Measurements from ENCODE around the gene VTN. TPM values are rescaled to one million over a fixed set of nuclear protein-coding genes. Genes with fewer than 3 reads are reported as not detected.

Gene VTN, protein sequence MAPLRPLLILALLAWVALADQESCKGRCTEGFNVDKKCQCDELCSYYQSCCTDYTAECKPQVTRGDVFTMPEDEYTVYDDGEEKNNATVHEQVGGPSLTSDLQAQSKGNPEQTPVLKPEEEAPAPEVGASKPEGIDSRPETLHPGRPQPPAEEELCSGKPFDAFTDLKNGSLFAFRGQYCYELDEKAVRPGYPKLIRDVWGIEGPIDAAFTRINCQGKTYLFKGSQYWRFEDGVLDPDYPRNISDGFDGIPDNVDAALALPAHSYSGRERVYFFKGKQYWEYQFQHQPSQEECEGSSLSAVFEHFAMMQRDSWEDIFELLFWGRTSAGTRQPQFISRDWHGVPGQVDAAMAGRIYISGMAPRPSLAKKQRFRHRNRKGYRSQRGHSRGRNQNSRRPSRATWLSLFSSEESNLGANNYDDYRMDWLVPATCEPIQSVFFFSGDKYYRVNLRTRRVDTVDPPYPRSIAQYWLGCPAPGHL
- under 1 TPM; 0.22 to 0.35 TPM for total RNA-seq

GRCh38 chr17:28370035-28370743 lies at the start of gene VTN:
Gene VTN, minus strand, starts transcription at chr17:28370307. Its CDS starts 104 bp downstream, at chr17:28370203.
- H3K4me3 Mint-ChIP-seq: peak within 1 kb of the TSS; percentile 84
- no peak for DNase-seq
- peaks cover 12% of the 10 kb centered on the region for H3K36me3 Mint-ChIP-seq
- no peaks in the 10 kb centered on the region for H3K27me3 Mint-ChIP-seq
- H3K27ac Mint-ChIP-seq: peak within 1 kb of the TSS; percentile 77
- H3K4me1 Mint-ChIP-seq: peaks cover 22% of the 10 kb centered on the region
- no peaks in the 10 kb centered on the region for H3K9me3 Mint-ChIP-seq

GRCh38 chr17:28416703-28417311 lies 46.7 kb upstream of the VTN start:
- no peaks in the 10 kb centered on the region for H3K4me1 Mint-ChIP-seq
- DNase-seq: peak; percentile 57

DNA sequence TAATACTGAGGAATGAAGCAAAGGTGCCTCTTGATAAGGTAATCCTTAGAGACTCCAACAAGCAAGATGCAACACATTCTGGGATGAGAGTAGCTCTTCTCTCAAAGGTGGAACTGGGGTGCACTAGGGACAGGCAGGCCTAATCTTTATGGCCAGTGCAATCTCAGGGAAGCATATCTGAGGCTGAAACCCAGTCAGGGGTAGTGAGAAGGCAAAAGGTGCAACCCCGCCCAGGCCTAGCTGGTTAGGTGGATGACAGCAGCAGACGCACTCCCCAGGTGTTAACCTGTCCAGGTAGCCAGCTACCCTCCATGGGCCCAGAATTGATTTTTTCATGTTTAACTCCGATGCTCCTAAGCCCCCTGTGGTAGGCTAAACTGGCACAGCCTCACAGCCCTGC lies 45.8 kb upstream of the VTN start:
- no peaks in the 10 kb centered on the region for H3K4me1 Mint-ChIP-seq
- H3K9me3 Mint-ChIP-seq: no peaks in the 10 kb centered on the region
- H3K27ac Mint-ChIP-seq: no peak overlapping the region
- DNase-seq: no peak
- no peak overlapping the region for H3K4me3 Mint-ChIP-seq
- H3K27me3 Mint-ChIP-seq: no peaks in the 10 kb centered on the region
- H3K36me3 Mint-ChIP-seq: no peaks in the 10 kb centered on the region

More at GRCh38 chr17:28416703-28417311, 46.7 kb upstream of the VTN start:
- Mint-ChIP-seq H3K27me3 (no peaks in the 10 kb centered on the region), H3K36me3 (no peaks in the 10 kb centered on the region), H3K9me3 (no peaks in the 10 kb centered on the region), H3K27ac (no peak overlapping the region), H3K4me3 (no peak overlapping the region)

DNA sequence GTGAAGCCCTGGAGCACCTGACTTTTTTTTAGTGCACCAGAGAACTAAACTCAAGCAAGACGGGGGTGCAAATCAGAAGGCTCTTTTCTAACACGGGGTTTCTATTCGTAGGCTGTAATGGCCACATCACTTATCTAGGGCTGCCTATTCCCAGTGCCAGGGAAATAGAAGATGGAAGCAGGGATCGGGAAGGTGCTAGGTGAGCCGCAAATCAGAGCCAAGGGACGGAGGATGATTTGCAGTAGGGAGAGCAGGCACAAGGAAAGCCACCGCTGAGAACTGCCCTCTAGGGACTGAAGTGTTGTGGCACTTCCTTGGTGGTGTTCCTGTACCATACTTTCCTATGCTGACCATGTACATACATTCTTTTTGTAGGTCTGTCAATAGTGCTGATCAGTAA lies 43.7 kb upstream of the VTN start:
- Mint-ChIP-seq H3K9me3 (no peaks in the 10 kb centered on the region), H3K36me3 (no peaks in the 10 kb centered on the region), H3K27ac (no peak overlapping the region), H3K4me1 (no peaks in the 10 kb centered on the region), H3K27me3 (no peaks in the 10 kb centered on the region), H3K4me3 (no peak overlapping the region)
- DNase-seq: no peak

GRCh38 chr17:28412099-28412498 lies 42.0 kb upstream of the VTN start:
- Mint-ChIP-seq H3K27ac (no peak overlapping the region), H3K9me3 (no peaks in the 10 kb centered on the region), H3K27me3 (no peaks in the 10 kb centered on the region), H3K4me1 (no peaks in the 10 kb centered on the region), H3K36me3 (no peaks in the 10 kb centered on the region), H3K4me3 (no peak overlapping the region)
- no peak for DNase-seq

- Mint-ChIP-seq H3K27me3 (no peaks in the 10 kb centered on the region), H3K36me3 (no peaks in the 10 kb centered on the region)
- DNase-seq: no peak
These were observed 37.8 kb upstream of the VTN start for GRCh38 chr17:28407974-28408306.

GRCh38 chr17:28407130-28407973 lies 37.2 kb upstream of the VTN start:
- peaks cover 11% of the 10 kb centered on the region for H3K4me1 Mint-ChIP-seq
- no peak overlapping the region for H3K4me3 Mint-ChIP-seq
- no peak for DNase-seq
- H3K9me3 Mint-ChIP-seq: no peaks in the 10 kb centered on the region
- no peaks in the 10 kb centered on the region for H3K36me3 Mint-ChIP-seq
- no peak overlapping the region for H3K27ac Mint-ChIP-seq
- no peaks in the 10 kb centered on the region for H3K27me3 Mint-ChIP-seq

More at GRCh38 chr17:28407974-28408306, 37.8 kb upstream of the VTN start:
- H3K4me3 Mint-ChIP-seq: no peak overlapping the region
- peaks cover 11% of the 10 kb centered on the region for H3K4me1 Mint-ChIP-seq
- no peaks in the 10 kb centered on the region for H3K9me3 Mint-ChIP-seq
- no peak overlapping the region for H3K27ac Mint-ChIP-seq

GRCh38 chr17:28406473-28406814 lies 36.3 kb upstream of the VTN start:
- peak overlapping the region; percentile 54 for H3K27ac Mint-ChIP-seq
- peak overlapping the region; percentile 76 for H3K4me3 Mint-ChIP-seq
- no peaks in the 10 kb centered on the region for H3K27me3 Mint-ChIP-seq
- DNase-seq: no peak
- H3K36me3 Mint-ChIP-seq: no peaks in the 10 kb centered on the region
- peaks cover 11% of the 10 kb centered on the region for H3K4me1 Mint-ChIP-seq
- H3K9me3 Mint-ChIP-seq: no peaks in the 10 kb centered on the region

DNA sequence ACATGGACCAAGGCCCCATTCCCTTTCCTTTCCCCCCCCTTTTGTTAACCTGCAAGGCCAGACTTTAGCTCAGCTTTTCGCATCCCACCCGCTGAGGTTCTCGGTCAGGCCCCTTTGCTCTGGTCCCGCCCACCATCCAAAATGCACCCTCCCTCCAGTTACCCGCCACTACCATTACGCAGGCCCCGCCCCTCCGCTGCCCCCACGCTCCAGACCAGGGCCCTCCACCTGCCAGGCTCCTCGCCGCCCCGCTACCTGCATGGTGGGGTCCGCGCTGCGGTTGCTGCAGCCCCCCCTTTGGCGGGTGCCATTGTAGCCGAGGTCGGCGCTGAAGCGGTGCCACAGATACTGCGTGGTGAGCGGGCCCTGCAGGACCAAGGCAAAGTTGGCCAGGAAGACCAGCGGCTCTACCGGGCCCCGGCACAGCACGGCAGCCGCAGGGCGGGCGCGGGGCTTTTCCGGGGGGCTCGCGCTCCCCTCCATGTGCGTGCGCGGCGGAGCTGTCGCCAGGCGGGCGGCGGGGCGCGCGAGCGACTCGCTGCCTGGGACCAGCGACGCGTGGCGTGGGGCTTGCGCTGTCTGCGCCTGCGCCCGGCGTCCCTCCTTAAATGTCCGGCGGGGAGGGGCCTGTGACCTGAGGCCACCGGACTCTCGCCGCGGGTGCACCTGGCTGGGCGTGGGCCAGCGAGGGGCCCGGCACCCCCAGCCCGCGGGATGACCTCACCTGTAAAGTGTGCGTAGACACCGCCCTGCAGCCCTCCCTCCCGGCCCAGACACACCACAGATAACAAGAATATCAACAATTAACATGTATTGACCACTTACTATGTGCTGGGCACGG lies 35.7 kb upstream of the VTN start, which contains the start of gene SLC46A1:
Gene SLC46A1 (minus strand): TSS at position 581 of the 841 bp plus-strand sequence. CDS start 98 bp downstream, at position 483.
- DNase-seq: peak; percentile 76
- peaks cover 11% of the 10 kb centered on the region for H3K4me1 Mint-ChIP-seq
- H3K9me3 Mint-ChIP-seq: no peaks in the 10 kb centered on the region
- no peaks in the 10 kb centered on the region for H3K36me3 Mint-ChIP-seq
- peak within 1 kb of the TSS; percentile 83 for H3K4me3 Mint-ChIP-seq
- peak within 1 kb of the TSS; percentile 54 for H3K27ac Mint-ChIP-seq
- H3K27me3 Mint-ChIP-seq: no peaks in the 10 kb centered on the region

DNA sequence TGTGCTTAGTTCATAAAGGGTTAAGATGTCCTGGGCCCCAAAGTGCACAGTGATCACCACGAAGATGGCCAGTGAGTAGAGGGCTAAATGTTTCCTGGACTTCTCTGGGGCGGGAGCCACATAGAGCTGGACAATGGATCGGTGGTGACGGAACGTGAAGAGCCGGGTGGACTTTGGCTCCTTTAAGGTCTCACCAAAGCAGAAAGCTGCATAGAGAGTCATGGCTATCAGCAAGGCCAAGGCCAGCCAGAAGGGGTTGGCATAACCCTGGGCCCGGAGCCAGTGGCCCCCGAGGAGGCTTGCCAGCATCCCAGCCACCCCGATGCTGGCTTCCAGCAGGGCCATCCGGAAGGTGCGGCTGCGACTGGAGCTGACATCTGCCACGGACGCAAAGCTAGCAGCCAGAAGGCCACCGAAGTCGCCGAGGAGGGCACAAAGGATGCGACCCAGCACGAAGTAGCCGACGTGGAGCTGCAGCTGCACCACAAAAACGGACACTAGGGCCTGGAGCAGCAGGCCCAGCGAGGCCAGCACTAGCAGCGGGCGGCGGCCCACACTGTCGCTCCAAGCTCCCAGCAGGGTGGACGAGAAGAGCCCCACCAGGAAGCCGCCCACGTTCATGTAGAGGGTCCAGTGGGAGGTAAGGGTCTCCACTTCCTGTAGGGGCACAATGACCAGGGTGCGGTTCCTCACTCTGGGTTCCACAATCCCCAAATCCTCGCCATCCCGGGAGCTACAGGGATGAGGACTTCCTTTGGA lies 34.9 kb upstream of the VTN start:
- no peaks in the 10 kb centered on the region for H3K27me3 Mint-ChIP-seq
- no peaks in the 10 kb centered on the region for H3K36me3 Mint-ChIP-seq
- no peak for DNase-seq
- H3K9me3 Mint-ChIP-seq: no peaks in the 10 kb centered on the region
- H3K4me1 Mint-ChIP-seq: peaks cover 11% of the 10 kb centered on the region
- peak overlapping the region; percentile 83 for H3K4me3 Mint-ChIP-seq
- no peak overlapping the region for H3K27ac Mint-ChIP-seq

DNA sequence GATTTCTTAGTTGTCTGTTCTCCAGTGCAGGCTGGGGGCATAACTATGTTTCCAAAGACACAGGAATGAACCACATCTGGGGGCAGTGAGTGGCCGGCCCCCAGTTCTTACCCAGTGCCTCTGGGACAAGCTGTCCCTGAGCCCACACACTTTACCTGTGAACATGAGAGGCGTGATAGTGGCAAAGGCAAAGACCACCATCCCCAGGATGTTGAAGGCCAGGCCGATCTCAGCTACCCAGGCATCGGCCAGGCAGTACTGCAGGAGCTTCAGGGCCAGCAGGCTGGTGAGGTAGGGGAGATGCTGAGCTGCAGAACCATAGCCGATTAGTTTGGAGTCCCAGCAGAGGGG lies 34.3 kb upstream of the VTN start:
- H3K36me3 Mint-ChIP-seq: no peaks in the 10 kb centered on the region
- no peak for DNase-seq

GRCh38 chr17:28404007-28404406 lies 33.9 kb upstream of the VTN start:
- H3K36me3 Mint-ChIP-seq: no peaks in the 10 kb centered on the region
- H3K27ac Mint-ChIP-seq: no peak overlapping the region
- no peaks in the 10 kb centered on the region for H3K27me3 Mint-ChIP-seq
- DNase-seq: no peak
- peaks cover 11% of the 10 kb centered on the region for H3K4me1 Mint-ChIP-seq
- H3K9me3 Mint-ChIP-seq: no peaks in the 10 kb centered on the region
- no peak overlapping the region for H3K4me3 Mint-ChIP-seq

More for the DNA sequence above, 34.3 kb upstream of the VTN start:
- Mint-ChIP-seq H3K4me1 (peaks cover 11% of the 10 kb centered on the region), H3K9me3 (no peaks in the 10 kb centered on the region), H3K27ac (no peak overlapping the region), H3K4me3 (no peak overlapping the region), H3K27me3 (no peaks in the 10 kb centered on the region)

- Mint-ChIP-seq H3K9me3 (no peaks in the 10 kb centered on the region), H3K36me3 (no peaks in the 10 kb centered on the region), H3K27me3 (no peaks in the 10 kb centered on the region), H3K27ac (no peak overlapping the region), H3K4me1 (peaks cover 11% of the 10 kb centered on the region), H3K4me3 (no peak overlapping the region)
- DNase-seq: no peak
These were observed 32.7 kb upstream of the VTN start for GRCh38 chr17:28402844-28403243.

Measured in activated naive CD8-positive, alpha-beta T cell treated with anti-CD3 and anti-CD28 coated beads for 36 hours (primary cell).